ENCODE measurements around the gene C17orf114.

DNA sequence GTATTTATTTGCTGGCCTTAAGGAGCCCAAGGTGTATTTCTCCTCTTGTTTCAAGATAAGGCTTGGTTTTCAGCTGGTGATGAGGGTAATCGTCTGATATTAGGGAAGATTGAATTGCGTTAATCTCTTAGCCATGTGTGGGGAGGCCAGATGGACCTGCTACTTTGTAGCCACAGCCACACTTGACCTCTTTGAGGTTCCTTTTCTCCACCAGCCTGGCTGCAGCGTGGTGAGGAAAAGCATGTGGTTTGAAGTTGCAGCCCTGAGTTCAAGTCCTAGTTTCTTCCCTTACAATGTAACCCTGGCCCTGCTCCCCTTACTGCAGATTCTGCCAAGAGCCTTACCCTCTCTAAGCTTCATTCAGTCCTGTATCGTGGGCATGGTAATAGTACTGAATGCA is 34.1 kb upstream of the C17orf114 start:
- TF ChIP-seq CTCF (IDR thresholded peaks at IDR 0.05; ENCODE audit: low read depth, low read length, missing input control) (no peak), JUND (IDR thresholded peaks at IDR 0.05) (no peak), RXRA (IDR thresholded peaks at IDR 0.05) (no peak), RAD21 (IDR thresholded peaks at IDR 0.05) (no peak), REST (IDR thresholded peaks at IDR 0.05) (no peak), GABPA (IDR thresholded peaks at IDR 0.05 in 1 of 2, conservative IDR thresholded peaks at IDR 0.05 in 1 of 2) (no peak), TAF1 (conservative IDR thresholded peaks at IDR 0.05) (no peak)
